ENCODE measurements around the gene PRKCA.
"Not testable (repeated sequence)": the region's sequence is repeated elsewhere in the genome, so short reads cannot be mapped to it uniquely, and the experiment has no call there.

Gene PRKCA

GRCh38 chr17:66338937-66339336 lies 36.5 kb downstream of the PRKCA start:
- no peak overlapping the region for H3K4me3 ChIP-seq (ENCODE audit: low read length)
- no peak for DNase-seq (ENCODE audit: low read depth)
- TF ChIP-seq CTCF (conservative IDR thresholded peaks at IDR 0.05; ENCODE audit: low read depth, low read length): no peak

GRCh38 chr17:66339561-66339960 lies 37.1 kb downstream of the PRKCA start:
- H3K4me3 ChIP-seq (ENCODE audit: low read length): no peak overlapping the region

GRCh38 chr17:66340720-66341119 lies 38.3 kb downstream of the PRKCA start:
- H3K4me3 ChIP-seq (ENCODE audit: low read length): no peak overlapping the region
- TF ChIP-seq CTCF (conservative IDR thresholded peaks at IDR 0.05; ENCODE audit: low read depth, low read length): no peak
- no peak for DNase-seq (ENCODE audit: low read depth)

More at GRCh38 chr17:66339561-66339960, 37.1 kb downstream of the PRKCA start:
- no peak for DNase-seq (ENCODE audit: low read depth)
- no peak for TF ChIP-seq CTCF (conservative IDR thresholded peaks at IDR 0.05; ENCODE audit: low read depth, low read length)

GRCh38 chr17:66341462-66341861 lies 39.0 kb downstream of the PRKCA start:
- no peak for TF ChIP-seq CTCF (conservative IDR thresholded peaks at IDR 0.05; ENCODE audit: low read depth, low read length)
- H3K4me3 ChIP-seq (ENCODE audit: low read length): no peak overlapping the region
- no peak for DNase-seq (ENCODE audit: low read depth)

GRCh38 chr17:66342263-66342662 lies 39.9 kb downstream of the PRKCA start:
- not testable (repeated sequence) for H3K4me3 ChIP-seq (ENCODE audit: low read length); DNase-seq (ENCODE audit: low read depth)

GRCh38 chr17:66343531-66344078 lies 41.2 kb downstream of the PRKCA start:
- no peak for TF ChIP-seq CTCF (conservative IDR thresholded peaks at IDR 0.05; ENCODE audit: low read depth, low read length)
- DNase-seq (ENCODE audit: low read depth): no peak

GRCh38 chr17:66344473-66344872 lies 42.1 kb downstream of the PRKCA start:
- no peak overlapping the region for H3K4me3 ChIP-seq (ENCODE audit: low read length)
- no peak for TF ChIP-seq CTCF (conservative IDR thresholded peaks at IDR 0.05; ENCODE audit: low read depth, low read length)
- no peak for DNase-seq (ENCODE audit: low read depth)

More at GRCh38 chr17:66343531-66344078, 41.2 kb downstream of the PRKCA start:
- no peak overlapping the region for H3K4me3 ChIP-seq (ENCODE audit: low read length)

- DNase-seq (ENCODE audit: low read depth): no peak
Measured at GRCh38 chr17:66345264-66345663, 42.9 kb downstream of the PRKCA start.

GRCh38 chr17:66345949-66346638 lies 43.7 kb downstream of the PRKCA start:
- DNase-seq (ENCODE audit: low read depth); H3K4me3 ChIP-seq (ENCODE audit: low read length): not testable (repeated sequence)

More at GRCh38 chr17:66345264-66345663, 42.9 kb downstream of the PRKCA start:
- TF ChIP-seq CTCF (conservative IDR thresholded peaks at IDR 0.05; ENCODE audit: low read depth, low read length): no peak
- H3K4me3 ChIP-seq (ENCODE audit: low read length): no peak overlapping the region

All from retinal pigment epithelial cell (primary cell).